Superior temporal gyrus (tissue), 1 donor: ENCODE results near the gene RMDN2.
"Not testable (repeated sequence)": the region's sequence is repeated elsewhere in the genome, so short reads cannot be mapped to it uniquely, and the experiment has no call there.

ENCODE experiments used
- DNase-seq: peaks from one replicate; pipeline ENCODE4 v3.0.0-alpha.2; 2016; ENCODE audit errors: extremely low spot score

RMDN2 gene

DNA sequence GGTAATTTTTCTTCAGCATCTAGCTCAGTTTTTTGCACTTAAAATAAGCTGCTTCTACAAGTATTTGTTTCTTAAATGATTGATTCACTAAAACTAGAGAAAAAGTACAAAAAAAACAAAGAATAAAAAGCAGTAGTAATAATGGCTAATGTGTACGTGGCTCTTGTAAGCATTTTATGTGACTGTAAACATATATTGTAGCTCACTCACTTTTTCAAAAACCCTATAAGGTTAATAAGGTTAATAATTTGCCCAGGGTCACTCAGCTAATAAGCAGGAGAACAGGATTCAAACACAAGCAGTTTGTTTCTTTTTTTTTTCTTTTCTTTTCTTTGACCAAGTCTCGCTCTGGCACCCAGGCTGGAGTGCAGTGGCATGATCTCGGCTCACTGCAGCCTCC lies 67.5 kb downstream of the RMDN2 start:
- no peak for DNase-seq

DNA sequence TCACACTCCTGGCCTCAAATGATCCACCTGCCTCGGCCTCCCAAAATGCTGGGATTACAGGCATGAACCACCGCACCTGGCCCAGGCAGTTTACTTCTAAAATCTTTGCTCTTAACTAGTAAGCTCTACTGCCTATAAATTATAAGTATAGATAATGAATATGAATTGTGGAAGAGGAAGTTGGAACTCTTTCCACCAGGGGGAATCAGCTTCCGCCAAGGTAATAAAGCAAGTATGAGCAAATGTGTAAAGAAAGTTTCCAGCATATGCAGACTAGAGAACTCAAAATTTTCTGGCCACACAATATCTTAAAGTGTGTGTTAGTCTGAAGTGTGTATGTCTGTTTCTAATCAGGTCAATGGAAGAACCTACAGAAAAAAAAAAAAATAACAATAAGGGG lies 68.1 kb downstream of the RMDN2 start:
- no peak for DNase-seq

DNA sequence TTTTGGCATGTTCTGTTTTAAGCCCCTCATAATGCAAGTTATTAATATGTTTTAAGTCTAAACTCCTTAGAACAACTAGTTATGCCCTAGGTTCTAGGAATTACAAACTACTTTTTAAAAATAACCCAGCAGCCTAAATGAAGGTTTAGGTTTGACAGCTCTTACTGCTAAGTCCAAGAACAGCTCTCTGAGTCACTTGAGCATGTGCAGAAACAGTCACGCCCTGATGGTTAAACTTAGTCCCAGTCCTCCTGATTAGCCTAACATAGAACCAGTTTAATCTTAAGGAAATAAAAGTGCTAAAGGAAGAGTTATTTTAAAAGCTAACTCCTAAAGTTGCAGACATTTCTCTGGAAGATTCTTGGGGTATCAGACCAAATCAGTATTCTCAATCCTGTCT lies 72.5 kb downstream of the RMDN2 start:
- no peak for DNase-seq

DNA sequence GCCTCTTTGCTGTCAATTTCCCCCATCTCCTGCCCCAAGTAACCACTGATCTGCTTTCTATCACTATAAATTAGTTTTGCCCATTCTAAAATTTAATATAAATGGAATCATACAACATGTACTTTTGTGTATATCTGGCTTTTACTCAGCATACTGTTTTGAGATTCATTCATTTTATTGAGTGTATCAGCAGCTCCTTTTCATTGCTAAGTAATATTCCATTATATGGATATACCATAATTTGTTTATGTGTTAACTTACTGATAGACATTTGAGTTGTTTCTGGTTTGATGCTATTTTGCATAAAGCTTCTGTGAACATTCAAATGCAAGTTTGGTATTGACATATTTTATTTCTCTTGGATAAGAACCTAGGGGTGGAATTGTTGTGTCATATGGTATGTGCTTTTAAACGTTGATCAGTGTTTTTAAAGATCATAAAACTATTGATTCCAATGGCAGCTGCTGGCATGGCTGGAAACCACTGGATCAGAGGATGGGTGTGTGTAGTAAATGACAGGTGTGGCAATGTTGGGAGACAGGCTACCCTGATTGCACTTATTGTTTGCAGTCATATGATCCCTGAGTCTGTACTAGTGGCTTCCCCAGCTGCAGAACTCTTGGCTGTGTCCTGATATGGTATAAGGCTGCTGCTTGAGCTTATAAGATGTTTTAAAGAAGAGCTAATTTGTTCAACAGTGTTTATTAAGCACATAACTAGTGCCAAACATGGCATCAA lies 75.6 kb downstream of the RMDN2 start:
- DNase-seq, result no peak

DNA sequence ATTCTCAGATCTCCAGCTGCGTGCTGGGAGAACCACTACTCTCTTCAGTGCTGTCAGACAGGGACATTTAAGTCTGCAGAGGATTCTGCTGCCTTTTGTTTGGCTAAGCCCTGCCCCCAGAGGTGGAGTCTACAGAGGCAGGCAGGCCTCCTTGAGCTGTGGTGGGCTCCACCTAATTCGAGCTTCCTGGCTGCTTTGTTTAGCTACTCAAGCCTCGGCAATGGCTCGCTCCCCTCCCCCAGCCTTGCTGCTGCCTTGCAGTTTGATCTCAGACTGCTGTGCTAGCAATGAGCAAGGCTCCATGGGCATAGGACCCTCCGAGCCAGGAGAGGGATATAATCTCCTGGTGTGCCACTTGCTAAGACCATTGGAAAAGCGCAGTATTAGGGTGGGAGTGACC lies 85.1 kb downstream of the RMDN2 start:
- DNase-seq, result not testable (repeated sequence)

DNA sequence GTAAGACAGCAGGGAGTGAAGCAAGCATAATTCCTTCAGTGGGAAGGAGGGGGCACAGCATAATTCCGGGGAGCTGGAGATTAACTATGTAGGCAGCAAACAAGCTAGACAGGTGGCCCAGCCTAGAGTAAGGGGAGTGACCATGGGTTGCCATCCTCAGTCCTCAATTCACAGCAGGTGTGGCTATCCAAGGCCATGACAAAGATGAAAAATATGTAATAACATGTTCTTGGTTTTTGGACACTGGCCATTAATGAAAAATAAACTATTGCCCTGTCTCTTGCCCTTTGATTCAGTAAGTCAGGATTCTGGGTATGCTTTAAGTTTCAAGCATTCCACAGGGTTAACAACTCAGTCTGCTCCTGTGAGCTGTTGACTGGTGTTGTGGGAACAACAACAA lies 85.9 kb downstream of the RMDN2 start:
- no peak for DNase-seq

DNA sequence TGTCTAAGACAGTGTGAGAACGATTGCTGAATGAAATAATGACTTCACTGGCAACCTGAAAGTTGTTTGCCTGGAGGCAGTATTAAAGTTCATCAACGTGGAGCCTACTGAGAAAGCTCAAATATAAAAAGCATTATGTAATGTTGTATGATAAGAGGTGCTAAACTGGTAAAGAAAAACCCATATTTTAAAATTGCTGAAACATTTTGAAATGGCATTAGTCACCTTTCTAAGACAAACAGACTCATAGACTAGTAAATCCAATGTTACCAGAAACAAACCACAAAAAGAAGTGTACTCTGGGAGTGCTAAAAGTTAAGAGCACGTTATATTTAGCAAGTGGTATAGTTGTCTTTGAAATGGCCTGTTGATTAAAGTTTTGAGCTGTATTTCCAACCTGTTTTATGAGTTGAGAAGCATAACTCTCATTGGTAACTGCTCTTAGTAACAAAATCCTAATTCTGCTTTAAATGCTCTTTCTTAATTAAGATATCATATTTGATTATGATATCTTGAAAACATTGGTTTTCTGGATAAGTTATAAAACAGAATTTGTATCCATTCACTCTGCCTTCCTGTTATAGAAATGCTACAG lies 88.2 kb downstream of the RMDN2 start:
- no peak for DNase-seq

DNA sequence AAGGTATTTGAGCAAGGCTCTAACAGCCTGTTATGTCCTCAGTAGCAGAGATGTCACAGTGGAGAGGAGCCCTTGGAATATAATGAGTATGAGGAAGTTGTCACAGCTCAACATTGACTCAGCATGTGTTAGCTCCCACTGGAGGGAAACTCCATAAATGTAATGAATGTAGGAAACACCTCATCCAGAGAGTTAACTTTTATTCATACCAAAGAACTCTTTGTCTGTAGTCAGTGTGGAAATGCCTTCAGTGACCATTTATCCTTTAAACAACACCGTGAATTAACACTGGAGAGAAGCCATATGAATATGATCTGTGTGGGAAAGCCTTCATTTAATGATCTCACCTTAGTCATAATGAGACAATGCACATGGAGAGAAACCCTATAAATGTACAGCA lies 91.1 kb downstream of the RMDN2 start:
- DNase-seq, result no peak

DNA sequence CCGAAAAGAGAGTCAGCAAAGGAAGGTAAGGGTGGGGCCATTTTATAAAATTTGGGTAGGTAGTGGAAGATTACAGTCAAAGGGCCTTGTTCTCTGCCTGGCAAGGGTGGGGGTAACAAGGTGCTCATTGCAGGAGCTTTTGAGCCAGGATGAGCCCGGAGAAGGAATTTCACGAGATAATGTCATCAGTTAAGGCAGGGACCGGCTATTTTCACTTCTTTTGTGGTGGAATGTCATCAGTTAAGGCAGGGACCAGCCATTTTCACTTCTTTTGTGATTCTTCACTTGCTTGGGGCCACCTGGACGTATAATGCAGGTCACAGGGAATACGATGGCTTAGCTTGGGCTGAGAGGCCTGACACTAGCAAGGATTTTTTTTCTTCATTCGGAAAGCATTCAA lies 92.7 kb downstream of the RMDN2 start:
- DNase-seq, result no peak

DNA sequence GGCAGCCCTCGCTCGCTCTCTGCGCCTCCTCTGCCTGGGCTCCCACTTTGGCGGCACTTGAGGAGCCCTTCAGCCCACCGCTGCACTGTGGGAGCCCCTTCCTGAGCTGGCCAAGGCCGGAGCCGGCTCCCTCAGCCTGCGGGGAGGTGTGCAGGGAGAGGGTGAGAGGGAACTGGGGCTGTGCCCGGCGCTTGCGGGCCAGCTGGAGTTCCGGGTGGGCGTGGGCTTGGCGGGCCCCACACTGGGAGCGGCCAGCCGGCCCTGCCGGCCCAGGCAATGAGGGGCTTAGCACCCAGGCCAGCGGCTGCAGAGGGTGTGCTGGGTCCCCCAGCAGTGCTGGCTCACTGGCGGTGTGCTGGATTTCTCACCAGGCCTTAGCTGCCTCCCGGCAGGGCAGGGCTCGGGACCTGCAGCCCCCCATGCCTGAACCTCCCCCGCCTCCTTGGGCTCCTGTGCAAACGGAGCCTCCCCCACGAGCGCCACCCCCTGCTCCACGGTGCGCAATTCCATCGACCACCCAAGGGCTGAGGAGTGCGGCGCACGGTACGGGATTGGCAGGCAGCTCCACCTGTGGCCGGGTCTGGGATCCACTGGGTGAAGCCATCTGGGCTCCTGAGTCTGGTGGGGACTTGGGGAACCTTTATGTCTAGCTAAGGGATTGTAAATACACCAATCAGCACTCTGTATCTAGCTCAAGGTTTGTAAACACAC lies 95.4 kb downstream of the RMDN2 start:
- DNase-seq, result not testable (repeated sequence)

DNA sequence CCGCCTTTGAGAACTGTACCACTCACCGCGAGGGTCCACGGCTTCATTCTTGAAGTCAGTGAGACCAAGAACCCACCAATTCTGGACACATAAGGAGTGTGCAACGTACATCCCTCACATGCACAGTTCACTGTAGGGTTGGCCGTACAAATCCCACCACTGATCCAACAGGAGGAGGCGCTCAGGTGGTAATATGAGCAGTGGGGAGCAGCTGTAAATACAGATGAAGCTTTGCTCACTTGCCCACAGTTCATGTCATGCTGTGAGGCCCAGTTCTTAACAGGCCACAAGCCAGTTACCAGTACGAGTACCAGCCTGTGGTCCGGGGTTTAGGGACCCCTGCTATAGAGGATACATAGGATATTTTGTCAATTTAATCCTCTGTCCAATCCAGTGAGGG lies 96.5 kb downstream of the RMDN2 start:
- no peak for DNase-seq

DNA sequence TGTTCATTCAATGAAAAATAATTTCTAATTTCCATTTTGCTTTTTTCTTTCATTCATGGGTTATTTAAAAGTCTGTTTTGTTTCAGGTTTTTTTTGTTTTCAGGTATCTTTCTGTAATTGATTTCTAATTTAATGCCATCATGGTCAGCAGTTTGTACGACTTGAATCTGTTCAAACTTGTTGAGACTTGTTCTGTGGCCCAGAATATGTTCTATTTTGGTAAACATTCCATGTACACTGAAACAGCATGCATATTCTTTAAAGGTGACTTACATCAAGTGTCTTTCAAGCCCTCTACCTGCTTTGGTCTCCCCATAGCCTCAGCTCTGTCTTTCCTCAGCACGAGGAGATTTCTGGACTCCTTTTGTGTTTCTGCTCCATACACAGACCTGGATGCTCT lies 101.8 kb downstream of the RMDN2 start:
- DNase-seq, result no peak

DNA sequence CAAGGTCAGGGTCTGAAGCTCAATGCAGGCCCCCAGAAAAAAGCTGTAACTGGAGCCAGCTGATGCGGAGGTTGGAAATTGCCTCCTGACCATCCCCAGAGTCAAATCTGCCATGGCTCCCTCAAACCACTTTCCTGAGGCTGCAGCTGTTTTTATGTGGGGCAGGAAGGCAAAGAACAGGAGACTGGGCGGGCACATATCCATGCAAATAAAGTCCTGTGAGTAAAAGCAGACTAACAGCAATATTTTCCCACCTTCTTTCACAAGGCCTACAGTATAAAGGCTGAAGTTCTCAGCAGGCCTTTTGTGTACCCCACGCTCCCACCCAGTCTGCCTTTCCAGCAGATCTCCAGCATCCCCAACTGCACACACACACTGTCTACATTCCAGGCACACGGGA lies 103.7 kb downstream of the RMDN2 start:
- DNase-seq, result no peak

DNA sequence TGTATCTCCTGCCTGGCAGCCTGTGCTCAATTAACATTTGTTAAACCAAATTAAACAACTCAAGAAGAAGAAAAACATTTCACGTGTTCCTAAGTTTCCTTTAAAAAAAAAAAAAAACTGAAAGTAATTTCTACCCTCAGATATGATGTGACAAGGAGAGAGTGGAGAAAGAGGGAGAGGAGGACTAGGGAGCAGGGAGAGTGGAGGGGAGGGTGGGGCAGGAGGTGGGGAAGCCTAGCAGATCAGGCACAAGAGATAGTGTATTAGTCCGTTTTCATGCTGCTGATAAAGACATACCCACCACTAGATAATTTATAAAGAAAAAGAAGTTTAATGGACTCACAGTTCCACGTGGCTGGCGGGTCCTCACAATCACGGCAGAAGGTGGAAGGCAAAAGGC lies 104.4 kb downstream of the RMDN2 start:
- DNase-seq, result no peak

DNA sequence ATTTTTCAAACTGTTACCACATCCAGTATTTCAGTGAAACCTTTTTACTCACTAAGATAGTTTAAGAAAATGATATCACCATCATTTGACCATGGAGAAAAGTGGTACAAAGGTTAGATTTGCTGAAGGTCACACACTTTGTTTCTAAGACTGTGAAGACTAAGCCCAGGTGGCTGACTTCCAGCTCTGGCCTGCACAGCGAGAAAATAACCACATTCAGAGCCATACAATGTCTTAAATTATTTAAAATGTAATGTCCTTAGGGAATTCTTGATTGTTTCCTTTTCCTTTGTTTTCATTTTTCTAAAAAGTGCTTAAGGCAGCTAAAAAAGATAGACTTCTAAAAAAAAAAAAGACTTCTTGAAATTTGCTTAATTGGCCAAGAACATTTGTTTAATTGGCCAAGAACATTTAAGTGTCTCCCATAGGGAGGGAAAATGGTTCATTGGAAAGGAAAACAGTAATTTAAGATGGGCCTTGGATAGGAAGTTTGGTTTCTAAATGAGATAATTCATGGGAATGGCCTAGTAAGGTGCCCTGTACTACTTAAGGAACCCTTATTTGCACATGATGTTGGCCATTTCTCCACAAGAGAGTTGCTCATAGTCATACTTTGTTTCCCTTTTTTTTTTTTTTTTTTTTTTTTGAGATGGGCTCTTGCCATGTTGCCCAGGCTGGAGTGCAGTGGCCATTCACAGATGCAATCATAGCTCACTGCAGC lies 105.7 kb downstream of the RMDN2 start:
- no peak for DNase-seq

DNA sequence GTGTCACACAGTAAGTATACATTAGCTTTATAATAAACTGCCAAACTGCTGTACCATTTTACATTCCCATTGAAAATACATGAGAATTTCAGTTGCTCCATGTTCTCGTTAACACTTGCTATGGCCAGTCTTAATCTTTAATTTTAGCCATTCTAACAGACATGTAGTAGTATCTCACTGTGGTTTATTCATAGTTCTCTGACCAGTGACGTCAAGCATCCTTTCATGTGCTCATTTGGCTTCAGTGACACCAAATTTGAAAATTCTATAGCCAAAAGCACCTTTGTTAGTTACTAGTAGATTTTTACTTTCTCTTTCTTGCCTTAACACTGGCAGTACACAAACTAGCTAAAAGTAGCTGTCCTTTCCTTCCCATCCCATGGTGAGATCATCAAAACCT lies 107.9 kb downstream of the RMDN2 start:
- DNase-seq, result no peak

DNA sequence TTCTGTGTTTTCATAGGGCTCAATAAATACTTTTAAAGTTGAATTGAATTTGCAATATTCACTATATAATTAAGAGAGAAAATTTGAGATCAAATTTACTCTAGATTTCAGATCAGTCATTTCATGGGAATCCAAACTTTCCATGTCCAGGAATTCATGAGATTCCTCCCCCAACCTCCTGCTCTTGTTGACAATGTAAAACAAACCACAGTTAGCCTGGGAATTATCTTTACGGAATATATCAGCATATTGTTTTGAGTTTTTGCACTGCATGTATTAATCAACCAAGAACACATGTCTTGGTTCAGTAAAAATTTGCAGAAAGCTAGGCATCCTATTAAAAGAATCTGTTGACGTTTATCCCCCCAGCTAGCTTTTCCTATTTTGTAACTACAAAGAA lies 108.6 kb downstream of the RMDN2 start:
- no peak for DNase-seq

DNA sequence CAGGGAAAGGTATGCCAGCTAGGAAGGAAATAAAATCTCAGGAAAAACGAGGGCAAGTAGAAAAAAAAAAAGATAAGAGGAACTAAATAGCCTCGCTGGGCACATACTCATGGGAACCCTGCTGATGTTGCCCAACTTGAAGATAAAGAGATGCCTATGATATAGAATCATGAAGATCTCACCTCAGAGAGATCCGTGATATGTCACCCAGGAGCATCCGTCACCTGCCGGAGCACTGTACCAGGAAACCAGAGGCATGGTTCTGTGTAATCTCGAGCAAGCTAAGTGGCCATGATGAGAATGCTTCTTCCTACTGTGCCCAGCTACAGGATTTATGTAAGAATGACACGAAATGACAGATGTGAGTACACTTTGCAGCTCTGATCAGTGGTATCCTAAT lies 110.9 kb downstream of the RMDN2 start:
- no peak for DNase-seq

DNA sequence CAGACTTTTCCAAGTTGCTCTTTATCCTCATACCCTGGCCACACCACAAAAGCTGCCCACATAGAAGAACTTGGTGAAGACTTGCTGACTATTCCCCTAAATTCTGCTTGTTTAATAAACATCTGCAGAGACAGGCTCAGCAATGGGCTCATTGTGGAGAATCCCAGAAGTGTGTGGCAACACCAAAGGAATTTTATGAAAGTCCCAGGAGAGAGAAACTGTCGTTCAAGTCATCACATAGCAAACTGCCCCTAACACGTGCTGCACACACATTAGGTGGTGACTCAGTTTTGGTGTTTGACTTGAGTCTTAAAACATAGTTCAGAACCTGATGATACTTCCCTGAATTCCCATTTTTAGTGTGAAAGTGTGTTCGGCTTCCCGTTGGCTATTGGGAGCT lies 112.2 kb downstream of the RMDN2 start:
- DNase-seq, result no peak

DNA sequence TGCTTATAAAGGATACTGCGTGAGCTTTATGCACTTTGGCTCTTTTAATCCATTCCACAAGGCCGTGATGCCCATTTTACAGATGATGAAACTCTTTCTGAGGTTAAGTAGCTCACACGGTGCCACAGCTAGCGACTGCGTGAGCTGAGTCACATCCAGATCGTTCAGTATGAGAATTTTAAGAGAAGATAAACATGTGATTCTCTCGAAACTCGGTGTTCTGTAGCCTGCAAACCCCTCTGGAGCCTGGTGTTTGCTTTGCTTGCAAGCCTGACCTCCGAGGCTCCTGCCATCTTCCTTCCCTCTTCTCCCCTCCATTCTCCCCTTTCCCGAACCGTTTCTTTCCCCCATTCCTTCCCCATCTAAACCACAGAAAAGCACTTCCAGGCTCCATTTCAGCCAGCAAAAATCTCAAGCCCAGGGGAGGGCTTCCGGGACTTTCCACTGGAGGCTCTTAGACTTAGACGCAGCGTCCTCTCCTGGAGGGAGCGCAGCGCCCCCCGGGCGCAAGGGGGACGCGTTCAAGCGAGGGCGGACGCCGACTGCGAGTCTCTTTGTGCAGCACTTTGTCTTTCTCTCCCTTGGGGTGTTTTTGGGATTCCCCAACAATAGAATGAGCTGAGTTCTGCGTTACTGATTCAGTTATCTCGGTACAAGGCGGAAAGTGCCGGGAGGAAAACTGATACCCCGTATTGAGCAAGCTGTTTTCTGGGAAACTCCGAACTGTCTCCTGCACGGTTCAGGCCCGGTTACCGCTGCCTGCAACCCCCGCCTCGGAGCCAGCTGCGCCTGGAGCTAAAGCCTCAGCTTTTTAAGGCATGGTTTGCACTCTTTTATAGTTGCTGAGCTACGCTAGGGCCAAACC lies 112.9 kb downstream of the RMDN2 start:
- peak; percentile 48 for DNase-seq

DNA sequence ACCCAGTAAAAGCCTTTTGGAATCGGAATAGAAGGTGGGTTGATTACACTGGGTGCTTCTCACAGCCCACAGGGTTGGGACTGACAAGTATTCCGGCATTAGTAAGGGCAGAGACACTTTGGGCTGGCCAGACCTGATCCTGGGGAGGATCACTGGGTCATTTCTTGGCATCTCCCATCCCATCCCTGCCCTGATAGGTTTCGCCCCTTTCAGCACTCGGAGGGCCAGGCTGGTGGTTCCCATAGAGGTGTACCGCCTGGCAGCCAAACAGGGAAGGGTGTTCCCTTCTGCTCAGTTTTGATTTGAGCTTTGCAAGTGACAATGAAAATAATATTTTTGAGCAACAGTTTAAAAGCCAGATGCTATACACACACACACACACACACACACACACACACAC lies 113.6 kb downstream of the RMDN2 start:
- DNase-seq, result no peak
